Mesendoderm (in vitro differentiated cells): ENCODE measurements around the gene MSANTD3. TPM values are rescaled to one million over a fixed set of nuclear protein-coding genes. Genes with fewer than 3 reads are reported as not detected.
"Not testable (repeated sequence)": the region's sequence is repeated elsewhere in the genome, so short reads cannot be mapped to it uniquely, and the experiment has no call there.

Experiments
- DNase-seq: peaks from one replicate; pipeline ENCODE4 v3.0.0; 2013
- H2AK5ac ChIP-seq: 2 replicates; pipeline ENCODE4 v1.6.1; 2013; ENCODE audit warnings: low read length, inconsistent platforms
- H2BK120ac ChIP-seq: 2 replicates; pipeline ENCODE4 v1.6.1; 2013; ENCODE audit warnings: low read depth, mild to moderate bottlenecking, low read length, moderate library complexity, mixed read lengths
- H2BK15ac ChIP-seq: replicated peaks from 2 replicates; pipeline ENCODE4 v1.6.1; 2013; ENCODE audit warnings: low read depth, mild to moderate bottlenecking, moderate library complexity
- H2BK5ac ChIP-seq: 2 replicates; pipeline ENCODE4 v1.6.1; 2013; ENCODE audit warnings: low read length, inconsistent platforms
- H3K18ac ChIP-seq: 2 replicates; pipeline ENCODE4 v1.6.1; 2013; ENCODE audit warnings: mild to moderate bottlenecking, low read length, mixed read lengths
- H3K23ac ChIP-seq: one replicate; pipeline ENCODE4 v1.6.1; 2013; ENCODE audit warnings: low read length
- H3K27ac ChIP-seq: 2 replicates; pipeline ENCODE4 v1.5.1; 2013; ENCODE audit warnings: low read depth, mild to moderate bottlenecking, inconsistent platforms, low read length, moderate library complexity
- H3K27me3 ChIP-seq: 2 replicates; pipeline ENCODE4 v1.6.1; 2013; ENCODE audit warnings: low read length, control low read depth, mild to moderate bottlenecking, inconsistent platforms; ENCODE audit not compliant: insufficient read depth, poor library complexity
- H3K36me3 ChIP-seq: 2 replicates; pipeline ENCODE4 v1.6.1; 2013; ENCODE audit warnings: low read length, inconsistent platforms; ENCODE audit not compliant: control insufficient read depth, insufficient read depth
- H3K4ac ChIP-seq: one replicate; pipeline ENCODE4 v1.6.1; 2013; ENCODE audit warnings: low read depth, mild to moderate bottlenecking, low read length, moderate library complexity
- H3K4me1 ChIP-seq: 2 replicates; pipeline ENCODE4 v1.6.1; 2013; ENCODE audit warnings: low read depth, low read length, inconsistent platforms; ENCODE audit not compliant: control insufficient read depth
- H3K4me2 ChIP-seq: 2 replicates; pipeline ENCODE4 v1.6.1; 2013; ENCODE audit warnings: low read length
- H3K4me3 ChIP-seq: 2 replicates; pipeline ENCODE4 v1.5.1; 2013; ENCODE audit warnings: mild to moderate bottlenecking, low read length
- H3K56ac ChIP-seq: one replicate; pipeline ENCODE4 v1.6.1; 2013; ENCODE audit warnings: low read length
- H3K79me1 ChIP-seq: 2 replicates; pipeline ENCODE4 v1.6.1; 2013; ENCODE audit warnings: low read length, inconsistent platforms
- H3K79me2 ChIP-seq: 2 replicates; pipeline ENCODE4 v1.6.1; 2013; ENCODE audit warnings: mild to moderate bottlenecking, low read length; ENCODE audit not compliant: control insufficient read depth, insufficient read depth
- H3K9ac ChIP-seq: 2 replicates; pipeline ENCODE4 v1.6.1; 2013; ENCODE audit warnings: low read length, inconsistent platforms
- H4K5ac ChIP-seq: one replicate; pipeline ENCODE4 v1.6.1; 2013; ENCODE audit warnings: low read length
- H4K8ac ChIP-seq: one replicate; pipeline ENCODE4 v1.6.1; 2013; ENCODE audit warnings: low read depth, mild to moderate bottlenecking, control low read depth, low read length, moderate library complexity
- WGBS: extraction: QIAGEN DNeasy Blood & Tissue Kit; methylation state at CpG from one replicate; pipeline ENCODE4 v1.1.7; 2013; ENCODE audit warnings: low lambda C conversion rate, missing lambda C conversion rate; ENCODE audit not compliant: insufficient coverage; ENCODE audit errors: extremely low coverage; 5-methylcytosine and 5-hydroxymethylcytosine counted together
- polyA plus RNA-seq, 2 experiments: library from polyadenylated mRNA; stranded (reverse); fragments of 200-250 nt; gene quantifications; one replicate each; pipeline ENCODE4 v1.2.3, GENCODE V29; 2013

MSANTD3 gene, protein sequence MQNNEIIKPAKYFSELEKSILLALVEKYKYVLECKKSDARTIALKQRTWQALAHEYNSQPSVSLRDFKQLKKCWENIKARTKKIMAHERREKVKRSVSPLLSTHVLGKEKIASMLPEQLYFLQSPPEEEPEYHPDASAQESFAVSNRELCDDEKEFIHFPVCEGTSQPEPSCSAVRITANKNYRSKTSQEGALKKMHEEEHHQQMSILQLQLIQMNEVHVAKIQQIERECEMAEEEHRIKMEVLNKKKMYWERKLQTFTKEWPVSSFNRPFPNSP
- polyA plus RNA-seq (2013, experiment 1 of 2), result 35.3 TPM
- polyA plus RNA-seq (2013, experiment 2 of 2), result 37.9 TPM

GRCh38 chr9:100426530-100427365 is at the start of gene MSANTD3:
Gene MSANTD3, plus strand, starts transcription at chr9:100427143. Its CDS starts 14,796 bp downstream, at chr9:100441939.
- Histone ChIP-seq H3K4me3 (peak within 1 kb of the TSS; percentile 74), H3K79me2 (peaks cover 26% of the 10 kb centered on the region), H2BK15ac (peak within 1 kb of the TSS; percentile 59), H3K56ac (peak within 1 kb of the TSS; percentile 92), H3K4ac (peak within 1 kb of the TSS; percentile 95), H3K36me3 (no peaks in the 10 kb centered on the region), H3K4me2 (peak within 1 kb of the TSS; percentile 53), H3K9ac (peak within 1 kb of the TSS; percentile 80), H3K79me1 (peaks cover 12% of the 10 kb centered on the region), H2AK5ac (no peak within 1 kb of the TSS), H4K5ac (no peak within 1 kb of the TSS), H3K23ac (no peak within 1 kb of the TSS), H3K18ac (peak within 1 kb of the TSS; percentile 100), H3K27ac (peak within 1 kb of the TSS; percentile 98), H2BK5ac (no peak within 1 kb of the TSS), H4K8ac (peak within 1 kb of the TSS; percentile 89), H3K4me1 (peaks cover 2% of the 10 kb centered on the region), H3K27me3 (no peaks in the 10 kb centered on the region), H2BK120ac (peak within 1 kb of the TSS; percentile 79)
- DNase-seq, result peak; percentile 80
- WGBS, result no CpG with 5 or more reads among the region's 80 CpGs

GRCh38 chr9:100379862-100380261 is 47.1 kb upstream of the MSANTD3 start:
- H3K9ac ChIP-seq, result no peak overlapping the region
- DNase-seq, result peak; percentile 49
- H4K8ac ChIP-seq, result no peak overlapping the region
- H3K4ac ChIP-seq, result no peak overlapping the region
- no peak overlapping the region for H2BK120ac ChIP-seq
- no peak overlapping the region for H3K4me2 ChIP-seq
- H4K5ac ChIP-seq, result no peak overlapping the region
- no CpG with 5 or more reads among the region's 4 CpGs for WGBS
- H3K56ac ChIP-seq, result no peak overlapping the region
- H2BK15ac ChIP-seq, result no peak overlapping the region
- H3K27ac ChIP-seq, result no peak overlapping the region
- no peak overlapping the region for H2AK5ac ChIP-seq
- no peak overlapping the region for H3K23ac ChIP-seq
- no peak overlapping the region for H2BK5ac ChIP-seq
- H3K27me3 ChIP-seq, result no peaks in the 10 kb centered on the region
- no peak overlapping the region for H3K18ac ChIP-seq
- H3K4me1 ChIP-seq, result no peaks in the 10 kb centered on the region
- no peaks in the 10 kb centered on the region for H3K36me3 ChIP-seq
- no peaks in the 10 kb centered on the region for H3K79me2 ChIP-seq
- H3K79me1 ChIP-seq, result no peaks in the 10 kb centered on the region
- no peak overlapping the region for H3K4me3 ChIP-seq

GRCh38 chr9:100392989-100393388 is 34.0 kb upstream of the MSANTD3 start:
- WGBS, result no CpG with 5 or more reads among the region's 21 CpGs
- H2BK15ac ChIP-seq, H3K4me1 ChIP-seq, H3K79me2 ChIP-seq, H3K18ac ChIP-seq, H2AK5ac ChIP-seq, H3K79me1 ChIP-seq, H4K5ac ChIP-seq, H3K56ac ChIP-seq, H3K4ac ChIP-seq, H2BK5ac ChIP-seq, DNase-seq, H4K8ac ChIP-seq, H3K27me3 ChIP-seq, H3K23ac ChIP-seq, H3K36me3 ChIP-seq, H2BK120ac ChIP-seq, H3K9ac ChIP-seq, H3K4me2 ChIP-seq, H3K27ac ChIP-seq, H3K4me3 ChIP-seq: not testable (repeated sequence)

- no peak overlapping the region for H3K23ac ChIP-seq
- H2BK15ac ChIP-seq, result no peak overlapping the region
- H2AK5ac ChIP-seq, result no peak overlapping the region
- H3K18ac ChIP-seq, result no peak overlapping the region
- no peak overlapping the region for H2BK5ac ChIP-seq
- H3K27me3 ChIP-seq, result no peaks in the 10 kb centered on the region
- no peak overlapping the region for H3K9ac ChIP-seq
- H3K79me2 ChIP-seq, result no peaks in the 10 kb centered on the region
- no peaks in the 10 kb centered on the region for H3K79me1 ChIP-seq
- H3K27ac ChIP-seq, result no peak overlapping the region
- DNase-seq, result no peak
- H3K4me1 ChIP-seq, result no peaks in the 10 kb centered on the region
- H3K36me3 ChIP-seq, result no peaks in the 10 kb centered on the region
- no peak overlapping the region for H3K4ac ChIP-seq
- no peak overlapping the region for H4K5ac ChIP-seq
- no peak overlapping the region for H3K56ac ChIP-seq
- H3K4me3 ChIP-seq, result no peak overlapping the region
- H2BK120ac ChIP-seq, result no peak overlapping the region
- H4K8ac ChIP-seq, result no peak overlapping the region
- H3K4me2 ChIP-seq, result no peak overlapping the region
Measured at GRCh38 chr9:100394032-100394695, 32.8 kb upstream of the MSANTD3 start.

- Histone ChIP-seq H4K8ac (no peak overlapping the region), H2BK5ac (no peak overlapping the region), H3K27ac (no peak overlapping the region), H3K4ac (no peak overlapping the region), H3K79me2 (no peaks in the 10 kb centered on the region), H3K79me1 (no peaks in the 10 kb centered on the region), H4K5ac (no peak overlapping the region), H3K9ac (no peak overlapping the region), H2AK5ac (no peak overlapping the region), H3K36me3 (no peaks in the 10 kb centered on the region), H3K27me3 (no peaks in the 10 kb centered on the region), H3K18ac (no peak overlapping the region), H3K4me2 (no peak overlapping the region), H2BK15ac (no peak overlapping the region), H3K56ac (no peak overlapping the region), H2BK120ac (no peak overlapping the region), H3K4me3 (no peak overlapping the region), H3K23ac (no peak overlapping the region), H3K4me1 (no peaks in the 10 kb centered on the region)
- no CpG with 5 or more reads among the region's 2 CpGs for WGBS
- no peak for DNase-seq
Measured at GRCh38 chr9:100394816-100395215, 32.1 kb upstream of the MSANTD3 start.
